Hepatocyte (in vitro differentiated cells): Measurements from ENCODE around the gene ZNF710. TPM values are rescaled to one million over a fixed set of nuclear protein-coding genes. Genes with fewer than 3 reads are reported as not detected.

Experiments used
- DNase-seq: peaks from one replicate; pipeline ENCODE4 v3.0.0-alpha.2; 2016; ENCODE audit warnings: low spot score
- H2AFZ ChIP-seq: fragments of 200-600 bp; sonication (generic); 2 replicates; pipeline ENCODE4 v1.6.0; 2016; ENCODE audit warnings: antibody characterized with exemption, mild to moderate bottlenecking
- H3K27ac ChIP-seq: fragments of 200-600 bp; sonication (generic); 2 replicates; pipeline ENCODE4 v1.5.1; 2016; ENCODE audit warnings: mild to moderate bottlenecking
- H3K27me3 ChIP-seq: fragments of 200-600 bp; sonication (generic); 2 replicates; pipeline ENCODE4 v1.6.1; 2016
- H3K36me3 ChIP-seq: fragments of 200-600 bp; sonication (generic); replicated peaks from 2 replicates; pipeline ENCODE4 v1.5.1; 2016; ENCODE audit warnings: low read depth; ENCODE audit not compliant: insufficient read depth
- H3K4me1 ChIP-seq: fragments of 200-600 bp; sonication (generic); 2 replicates; pipeline ENCODE4 v1.5.1; 2016; ENCODE audit warnings: mild to moderate bottlenecking, moderate library complexity; ENCODE audit not compliant: insufficient read depth
- H3K4me2 ChIP-seq: fragments of 200-600 bp; sonication (generic); 2 replicates; pipeline ENCODE4 v1.6.0; 2016
- H3K4me3 ChIP-seq: fragments of 200-600 bp; sonication (generic); 2 replicates; pipeline ENCODE4 v1.5.1; 2016; ENCODE audit warnings: mild to moderate bottlenecking
- H3K79me2 ChIP-seq: fragments of 200-600 bp; sonication (generic); 2 replicates; pipeline ENCODE4 v1.6.0; 2017; ENCODE audit warnings: mild to moderate bottlenecking
- H3K9me2 ChIP-seq: fragments of 200-600 bp; sonication (generic); replicated peaks from 2 replicates; pipeline ENCODE4 v1.6.0; 2017; ENCODE audit warnings: mild to moderate bottlenecking; ENCODE audit not compliant: insufficient read depth
- H3K9me3 ChIP-seq: fragments of 200-600 bp; sonication (generic); 2 replicates; pipeline ENCODE4 v1.5.1; 2016; ENCODE audit warnings: low read depth, mild to moderate bottlenecking
- H4K20me1 ChIP-seq: fragments of 200-600 bp; sonication (generic); 2 replicates; pipeline ENCODE4 v1.6.0; 2016; ENCODE audit warnings: mild to moderate bottlenecking; ENCODE audit not compliant: insufficient read depth, poor library complexity, severe bottlenecking
- CTCF ChIP-seq: fragments of 200-600 bp; sonication (generic); IDR thresholded peaks from 2 replicates; pipeline ENCODE4 v1.5.1; 2016; ENCODE audit warnings: antibody characterized with exemption, mild to moderate bottlenecking; ENCODE audit not compliant: poor library complexity
- EZH2 ChIP-seq: fragments of 200-600 bp; sonication (generic); IDR thresholded peaks from 2 replicates; pipeline ENCODE4 v1.6.1; 2016; ENCODE audit warnings: antibody characterized with exemption, mild to moderate bottlenecking, borderline replicate concordance
- EZH2phosphoT487 ChIP-seq: fragments of 200-600 bp; sonication (generic); IDR thresholded peaks from one replicate; pipeline ENCODE4 v1.6.1; 2018; ENCODE audit warnings: antibody characterized with exemption, mild to moderate bottlenecking, low read depth, moderate library complexity; ENCODE audit not compliant: unreplicated experiment, severe bottlenecking
- WGBS: methylation state at CpG from one replicate; pipeline ENCODE4 v1.1.6; 2016; ENCODE audit warnings: low lambda C conversion rate; ENCODE audit errors: missing lambda C conversion rate; 5-methylcytosine and 5-hydroxymethylcytosine counted together
- polyA plus RNA-seq: library from polyadenylated mRNA; unstranded; fragments of >200 nt; fragmentation: Nextera tagmentation; extraction: Ambion mirVana; gene quantifications from 2 replicates; pipeline ENCODE4 v1.2.1, GENCODE V29; 2016
- total RNA-seq: library from RNA; depleted of rRNA; stranded (reverse); fragments of >200 nt; gene quantifications from 2 replicates; pipeline ENCODE4 v1.2.3, GENCODE V29; 2014

The ZNF710 gene
- total and polyA plus RNA-seq, 2 experiments from 2014 or later, result 14.5 to 17.2 TPM

GRCh38 chr15:90082140-90082715, 81.1 kb downstream of the ZNF710 start:
- no peaks in the 10 kb centered on the region for H3K36me3 ChIP-seq

DNA sequence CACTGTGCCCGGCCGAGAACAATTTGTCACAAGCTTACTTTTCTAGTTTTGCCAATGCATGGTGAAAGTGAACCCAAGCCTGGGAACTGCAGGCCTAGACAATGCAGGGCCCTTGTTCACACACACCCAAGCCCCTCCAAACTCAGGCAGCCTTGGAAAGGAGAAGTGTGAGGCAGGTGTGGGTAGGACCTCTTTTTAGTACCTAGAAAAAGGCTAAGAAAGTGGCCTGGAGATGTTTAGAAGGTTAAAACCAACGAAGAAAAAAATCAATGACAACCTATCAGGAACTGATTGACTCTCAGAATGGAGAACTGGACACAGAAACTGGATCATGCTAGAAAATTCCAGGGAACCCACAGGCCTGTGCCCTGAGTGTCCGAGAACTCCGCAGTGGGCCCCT, 82.3 kb downstream of the ZNF710 start:
- Histone ChIP-seq H3K27ac (no peak overlapping the region), H3K4me1 (no peaks in the 10 kb centered on the region), H3K27me3 (no peaks in the 10 kb centered on the region), H3K4me2 (no peak overlapping the region), H3K9me3 (no peaks in the 10 kb centered on the region), H3K9me2 (no peaks in the 10 kb centered on the region), H3K79me2 (no peaks in the 10 kb centered on the region), H3K36me3 (no peaks in the 10 kb centered on the region), H4K20me1 (no peaks in the 10 kb centered on the region), H3K4me3 (no peak overlapping the region), H2AFZ (no peak overlapping the region)
- no peak for DNase-seq
- no peak for TF ChIP-seq CTCF
- TF ChIP-seq EZH2phosphoT487, result no peak
- no peak for TF ChIP-seq EZH2
- 94% methylated on average over 5 of the region's 5 CpGs for WGBS

More at GRCh38 chr15:90082140-90082715, 81.1 kb downstream of the ZNF710 start:
- H3K9me3 ChIP-seq, result no peaks in the 10 kb centered on the region
- no peaks in the 10 kb centered on the region for H3K27me3 ChIP-seq
- no peaks in the 10 kb centered on the region for H3K9me2 ChIP-seq
- no peaks in the 10 kb centered on the region for H3K79me2 ChIP-seq
- WGBS, result 67% methylated on average over 8 of the region's 9 CpGs
- H3K4me3 ChIP-seq, result no peak overlapping the region
- H4K20me1 ChIP-seq, result no peaks in the 10 kb centered on the region
- TF ChIP-seq CTCF, result no peak
- no peak for TF ChIP-seq EZH2phosphoT487
- TF ChIP-seq EZH2, result no peak
- no peak overlapping the region for H3K27ac ChIP-seq
- no peak overlapping the region for H2AFZ ChIP-seq
- no peaks in the 10 kb centered on the region for H3K4me1 ChIP-seq
- DNase-seq, result no peak
- no peak overlapping the region for H3K4me2 ChIP-seq

GRCh38 chr15:90083954-90084607, 83.0 kb downstream of the ZNF710 start:
- 90% methylated on average over 13 of the region's 14 CpGs for WGBS
- no peak for TF ChIP-seq CTCF
- no peak for TF ChIP-seq EZH2phosphoT487
- no peak for TF ChIP-seq EZH2
- no peak overlapping the region for H2AFZ ChIP-seq
- H3K79me2 ChIP-seq, result no peaks in the 10 kb centered on the region
- H4K20me1 ChIP-seq, result no peaks in the 10 kb centered on the region
- H3K36me3 ChIP-seq, result no peaks in the 10 kb centered on the region
- no peak overlapping the region for H3K4me3 ChIP-seq
- H3K27me3 ChIP-seq, result no peaks in the 10 kb centered on the region
- H3K9me2 ChIP-seq, result no peaks in the 10 kb centered on the region
- H3K4me2 ChIP-seq, result no peak overlapping the region
- H3K27ac ChIP-seq, result no peak overlapping the region
- H3K9me3 ChIP-seq, result no peaks in the 10 kb centered on the region
- no peaks in the 10 kb centered on the region for H3K4me1 ChIP-seq
- no peak for DNase-seq
